GM19043 (cell line): ENCODE results near the gene CASP2.

Experiments
- ATAC-seq: cut with Tn5 transposase; IDR thresholded peaks from one replicate; pipeline ENCODE4 v1.9.1; 2021; ENCODE audit warnings: low read depth; ENCODE audit not compliant: unreplicated experiment

The CASP2 gene

DNA sequence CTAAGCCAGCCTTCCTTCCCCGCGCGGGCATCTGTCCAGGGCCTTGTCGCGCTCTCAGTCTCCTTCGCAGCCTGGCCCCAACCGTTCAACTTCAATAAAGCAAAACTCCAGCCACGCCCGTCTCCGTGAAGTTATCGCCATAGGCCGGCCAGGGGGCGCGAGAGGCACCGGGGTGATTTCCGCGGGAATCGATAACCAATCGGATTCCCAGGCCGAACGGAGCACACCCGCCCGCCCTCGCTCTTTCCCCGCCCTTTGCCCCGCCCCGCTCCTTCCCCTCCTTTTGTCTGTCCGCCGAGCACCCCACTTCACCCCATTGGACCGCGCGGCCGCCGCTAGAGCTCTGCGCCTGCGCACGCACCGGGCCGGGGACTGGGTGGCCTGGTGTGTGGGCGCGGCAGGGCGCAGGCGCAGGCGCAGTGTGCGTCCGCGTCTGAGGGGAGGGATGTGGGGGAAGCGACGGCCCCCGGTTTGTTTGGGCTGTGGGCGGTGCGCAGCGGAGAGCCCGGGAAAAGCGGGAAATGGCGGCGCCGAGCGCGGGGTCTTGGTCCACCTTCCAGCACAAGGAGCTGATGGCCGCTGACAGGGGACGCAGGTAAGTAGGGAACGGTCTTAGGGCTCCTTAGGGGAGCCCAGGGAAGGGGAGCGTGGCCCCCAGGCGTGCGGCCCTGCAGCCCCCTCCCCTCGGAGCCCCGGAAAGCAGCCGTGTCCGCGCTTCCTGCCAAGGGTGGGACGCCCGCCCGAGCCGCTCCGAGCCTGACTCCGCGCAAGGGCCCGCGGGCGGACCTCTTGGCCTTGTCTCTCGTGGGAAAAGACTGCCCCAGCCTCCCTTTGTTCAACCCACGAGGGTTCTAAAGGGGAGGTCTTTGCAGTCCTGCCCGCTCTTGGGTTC lies at the start of gene CASP2:
Gene CASP2, plus strand, starts transcription at position 417 of the 892 bp plus-strand sequence. Its CDS starts 105 bp downstream, at position 522.
- peak; percentile 87 for ATAC-seq

DNA sequence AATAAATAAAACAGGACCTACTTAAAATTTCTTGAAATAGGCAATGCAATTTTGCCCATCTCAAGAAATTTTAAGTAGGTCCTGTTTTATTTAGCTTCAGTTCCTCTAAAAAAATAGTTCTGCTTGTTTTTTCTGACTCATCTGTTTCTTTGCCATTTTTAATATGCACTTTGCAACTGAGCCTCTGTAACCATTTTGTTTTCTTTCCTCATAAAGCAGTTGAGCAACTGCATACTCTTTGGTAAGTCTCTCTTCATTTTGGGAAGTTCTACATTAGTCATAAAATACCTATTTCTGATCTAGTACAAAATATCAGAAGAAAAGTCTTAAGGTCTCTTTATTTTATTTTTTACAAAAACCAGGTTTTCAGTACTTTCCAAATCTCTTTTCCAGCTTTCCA lies 48.3 kb upstream of the CASP2 start:
- ATAC-seq = no peak

DNA sequence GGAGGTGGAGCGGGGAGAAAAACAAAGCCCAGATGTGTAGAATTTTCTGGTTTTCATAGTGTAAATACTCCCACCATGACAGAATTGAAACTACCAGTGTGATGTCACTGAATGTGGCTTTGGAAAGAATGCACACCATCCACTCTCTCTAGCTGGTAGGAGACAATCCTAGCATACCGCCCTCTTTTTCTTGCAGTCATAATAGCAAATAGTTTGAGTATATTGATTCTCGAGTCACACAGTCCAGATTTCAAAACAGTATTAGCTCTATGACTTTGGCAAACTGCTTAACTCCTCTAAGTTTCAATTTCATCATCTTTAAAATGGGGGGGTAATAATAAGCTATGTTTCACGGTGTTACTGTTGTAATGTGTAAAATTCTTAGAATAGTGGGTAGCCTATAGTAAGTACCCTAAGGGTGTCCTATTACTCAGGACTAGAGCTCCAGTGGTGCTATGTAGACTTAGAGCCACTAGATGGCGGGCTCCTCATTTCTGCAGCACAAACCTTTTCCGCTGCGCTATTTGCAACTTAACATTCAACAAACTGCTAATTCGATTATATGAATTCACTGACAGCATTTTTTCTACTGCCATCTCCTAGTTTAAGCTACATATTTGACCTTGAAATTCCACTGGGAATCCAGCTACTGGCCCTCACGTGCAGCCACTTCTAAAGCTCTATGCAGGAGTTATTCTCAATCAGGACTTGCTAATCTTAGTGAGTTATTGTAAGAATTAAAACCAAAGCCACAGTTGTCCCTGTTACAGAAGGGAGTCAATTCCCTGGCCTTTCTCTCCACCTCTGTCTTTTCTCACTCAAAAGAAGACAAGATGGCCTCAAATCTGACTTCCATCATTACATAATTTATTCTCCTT lies 47.6 kb upstream of the CASP2 start:
- peak; percentile 97 for ATAC-seq

DNA sequence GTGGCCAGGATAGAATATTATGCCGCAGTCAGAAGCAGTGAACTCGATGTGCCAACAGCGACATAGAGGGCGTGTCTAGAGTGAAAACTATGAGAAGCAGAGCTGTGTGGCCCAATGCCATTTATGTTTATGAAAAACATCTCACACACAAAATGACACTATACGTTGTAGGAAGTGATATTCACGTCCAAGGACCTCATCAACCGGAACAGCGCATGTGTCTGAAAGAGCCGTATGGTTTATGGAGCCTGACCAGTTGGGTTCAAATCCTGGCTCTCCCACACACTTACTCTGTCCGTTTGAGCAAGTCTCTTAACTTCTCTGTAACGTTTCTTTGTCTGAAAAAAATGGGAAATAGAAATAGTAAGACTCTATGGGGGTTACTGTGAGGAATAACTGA lies 45.8 kb upstream of the CASP2 start:
- ATAC-seq = no peak

DNA sequence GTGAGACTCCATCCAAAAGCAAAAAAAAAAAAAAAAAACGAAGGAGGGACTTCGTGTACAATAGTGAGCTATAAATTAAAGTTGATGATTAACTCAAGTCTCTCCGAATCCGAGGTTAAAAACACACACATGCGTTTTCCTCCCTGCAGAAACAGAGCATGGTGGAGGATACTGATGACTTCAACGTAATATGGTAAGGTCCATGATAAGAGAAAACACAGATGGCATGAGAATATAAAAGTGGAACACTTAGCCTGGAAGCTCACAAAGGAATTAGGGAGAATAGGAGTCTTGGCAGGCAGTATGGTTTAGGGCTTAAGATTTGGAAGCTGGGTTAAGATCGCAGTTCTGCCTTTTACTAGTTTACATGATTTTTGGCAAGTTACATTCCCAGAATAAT lies 45.0 kb upstream of the CASP2 start:
- no peak for ATAC-seq

DNA sequence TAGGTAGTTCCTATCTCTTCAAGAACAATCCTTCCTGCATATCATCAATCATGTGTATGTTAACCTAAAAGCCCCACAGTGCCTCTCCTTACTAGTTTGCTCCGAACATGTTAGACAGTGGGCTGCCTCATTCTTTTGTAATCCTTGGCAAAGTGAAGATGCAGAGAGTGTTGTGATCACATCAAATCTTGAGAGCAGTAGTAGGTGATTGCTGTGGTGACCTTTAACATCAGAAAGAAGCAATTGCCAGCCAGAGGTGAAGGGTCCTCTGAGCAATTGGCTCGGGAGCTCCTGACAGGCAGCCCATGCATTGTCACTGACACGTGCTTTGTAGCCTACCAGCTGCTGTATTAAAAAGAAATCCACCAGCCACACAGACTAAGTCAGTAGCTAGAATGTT lies 44.5 kb upstream of the CASP2 start:
- no peak for ATAC-seq

DNA sequence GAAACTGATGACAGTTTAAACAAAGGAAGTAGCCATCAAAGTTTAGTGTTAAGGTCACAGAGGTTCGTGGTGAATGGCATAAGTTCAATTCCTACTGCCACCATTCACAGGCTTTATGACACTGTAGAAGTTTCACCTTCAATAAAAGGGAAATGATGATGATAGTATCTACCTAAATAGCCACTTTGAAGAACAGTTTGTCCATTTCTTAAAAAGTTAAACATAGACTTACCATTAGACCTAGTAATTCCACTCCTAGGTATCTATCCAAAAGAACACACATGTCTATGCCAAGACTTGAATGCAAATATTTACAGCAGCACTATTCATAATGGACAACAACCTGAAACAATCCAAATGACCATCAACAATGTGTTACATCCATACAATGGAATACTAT lies 43.8 kb upstream of the CASP2 start:
- ATAC-seq = no peak

DNA sequence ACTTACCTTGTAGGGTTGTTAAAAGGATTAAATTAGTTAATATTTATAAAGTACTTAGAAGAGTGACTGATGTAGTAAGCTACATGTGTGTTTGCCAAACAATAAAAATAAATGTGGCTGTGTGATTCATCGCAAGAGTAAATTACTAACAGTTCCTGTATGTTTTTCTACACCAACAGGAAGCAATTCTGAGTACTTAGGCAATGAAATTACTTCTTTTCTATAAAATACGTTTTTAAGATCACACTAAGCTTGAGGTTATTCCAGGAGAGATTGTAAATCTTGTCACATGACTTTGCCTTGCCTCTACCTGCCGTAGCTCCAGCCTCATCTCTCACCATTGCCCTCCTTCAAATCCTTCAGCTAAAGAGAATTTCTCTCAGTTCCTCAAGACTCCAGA lies 43.0 kb upstream of the CASP2 start:
- no peak for ATAC-seq

DNA sequence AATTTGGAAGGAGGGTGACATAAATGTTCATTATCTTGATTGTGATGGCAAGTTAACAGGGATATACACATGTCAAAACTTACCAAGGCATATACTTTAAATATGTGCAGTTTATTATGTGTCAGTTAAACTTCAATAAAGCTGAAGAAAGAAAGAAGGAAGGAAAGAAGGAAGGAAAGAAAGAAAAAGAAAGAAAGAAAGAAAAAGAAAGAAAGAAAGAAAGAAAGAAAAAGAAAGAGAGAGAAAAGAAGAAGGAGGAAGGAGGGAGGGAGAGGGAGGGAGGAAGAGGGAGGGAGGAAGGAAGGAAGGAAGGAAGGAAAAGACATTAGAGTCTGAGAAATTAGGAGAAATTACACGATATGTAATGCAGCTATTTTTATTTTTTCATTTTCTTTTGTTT lies 40.8 kb upstream of the CASP2 start:
- ATAC-seq = no peak

DNA sequence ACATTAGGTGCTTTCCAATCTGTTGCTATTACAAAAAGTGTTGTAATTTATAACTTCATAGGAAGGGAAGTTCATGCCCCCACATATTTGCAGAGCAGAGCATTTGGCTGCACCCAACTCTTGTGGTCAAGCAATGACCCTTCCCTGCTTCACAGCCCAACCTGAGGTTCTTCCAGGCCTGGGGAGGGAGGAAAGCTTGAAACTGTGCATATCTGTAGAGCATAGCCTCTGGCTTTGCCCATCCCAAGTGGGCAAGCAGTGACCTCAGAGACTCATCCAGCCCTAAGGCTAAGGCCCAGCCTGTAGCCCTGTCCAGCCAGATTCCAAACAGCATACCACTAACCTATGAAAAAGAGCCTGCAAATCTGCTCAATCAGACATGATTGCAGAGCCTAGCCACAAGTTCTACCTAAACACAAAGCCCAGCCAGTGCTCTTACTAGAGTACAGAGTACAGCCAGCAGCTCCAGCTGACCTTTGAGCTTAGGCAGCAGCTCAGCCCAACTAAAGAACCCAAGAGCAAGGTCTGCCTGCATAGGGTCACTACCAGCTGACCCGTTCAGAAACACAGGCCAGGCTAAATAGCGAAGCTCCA lies 39.3 kb upstream of the CASP2 start:
- no peak for ATAC-seq

DNA sequence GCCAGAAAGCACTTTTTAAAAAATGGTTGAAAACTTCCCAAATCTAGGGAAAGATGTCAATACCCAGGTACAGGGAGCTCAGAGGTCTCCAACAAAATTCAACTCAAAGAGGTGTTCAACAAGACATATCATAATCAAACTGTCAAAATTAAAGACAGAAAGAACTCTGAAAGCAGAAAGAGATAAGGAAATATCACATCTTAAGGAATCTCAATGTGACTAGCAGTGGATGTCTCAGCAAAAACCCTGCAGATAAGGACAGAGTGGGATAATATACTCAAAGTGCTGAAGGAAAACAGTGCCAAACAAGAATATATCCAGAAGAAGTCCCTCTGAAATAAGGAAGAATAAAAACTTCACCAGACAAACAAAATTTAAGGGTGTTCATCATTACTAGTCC lies 38.0 kb upstream of the CASP2 start:
- ATAC-seq = no peak

DNA sequence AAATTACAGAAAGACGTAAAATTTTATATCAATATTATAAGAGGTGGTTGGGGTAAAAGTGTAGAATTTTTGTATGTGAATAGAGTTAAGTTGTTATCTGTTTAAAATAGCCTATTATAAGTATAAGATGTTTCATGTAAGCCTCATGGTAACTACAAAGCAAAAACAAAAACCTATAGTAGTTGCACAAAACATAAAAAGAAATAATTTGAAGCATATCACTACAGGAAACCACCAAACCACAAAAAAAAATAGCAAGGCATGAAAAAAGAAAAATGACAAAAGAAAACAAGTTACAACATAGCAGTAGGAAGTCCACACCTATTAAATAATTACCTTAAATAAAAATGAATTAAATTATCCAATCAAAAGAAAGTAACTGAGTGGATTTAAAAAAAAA lies 37.3 kb upstream of the CASP2 start:
- no peak for ATAC-seq

DNA sequence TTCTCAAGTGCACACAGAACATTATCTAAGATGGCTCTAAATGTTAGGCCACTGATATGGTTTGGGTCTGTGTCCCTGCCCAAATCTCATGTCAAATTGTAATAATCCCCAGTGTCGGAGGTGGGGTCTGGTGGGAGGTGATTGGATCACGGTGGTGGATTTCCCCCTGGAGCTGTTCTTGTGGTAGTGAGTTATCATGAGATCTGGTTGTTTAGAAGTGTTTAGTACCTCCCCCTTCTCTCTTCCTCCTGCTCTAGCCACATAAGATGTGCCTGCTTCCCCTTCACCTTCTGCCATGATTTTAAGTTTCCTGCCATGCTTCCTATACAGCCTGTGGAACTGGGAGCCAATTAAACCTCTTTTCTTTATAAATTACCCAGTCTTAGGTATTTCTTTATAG lies 36.1 kb upstream of the CASP2 start:
- no peak for ATAC-seq

DNA sequence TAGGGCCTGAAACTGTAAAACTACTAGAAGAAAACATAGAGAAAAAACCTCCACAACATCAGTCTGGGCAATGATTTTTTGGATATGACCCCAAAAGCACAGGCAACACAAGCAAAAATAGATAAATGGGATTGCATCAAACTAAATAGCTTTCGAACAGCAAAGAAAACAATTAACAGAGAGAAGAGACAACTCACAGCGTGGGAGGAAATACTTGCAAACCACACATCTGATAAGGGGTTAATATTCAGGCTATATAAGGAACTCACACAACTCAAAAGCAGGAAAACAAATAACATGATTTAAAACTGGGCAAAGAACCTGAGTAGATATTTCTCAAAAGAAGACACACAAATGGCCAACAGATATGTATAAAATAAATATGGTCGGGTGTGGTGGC lies 32.6 kb upstream of the CASP2 start:
- no peak for ATAC-seq

DNA sequence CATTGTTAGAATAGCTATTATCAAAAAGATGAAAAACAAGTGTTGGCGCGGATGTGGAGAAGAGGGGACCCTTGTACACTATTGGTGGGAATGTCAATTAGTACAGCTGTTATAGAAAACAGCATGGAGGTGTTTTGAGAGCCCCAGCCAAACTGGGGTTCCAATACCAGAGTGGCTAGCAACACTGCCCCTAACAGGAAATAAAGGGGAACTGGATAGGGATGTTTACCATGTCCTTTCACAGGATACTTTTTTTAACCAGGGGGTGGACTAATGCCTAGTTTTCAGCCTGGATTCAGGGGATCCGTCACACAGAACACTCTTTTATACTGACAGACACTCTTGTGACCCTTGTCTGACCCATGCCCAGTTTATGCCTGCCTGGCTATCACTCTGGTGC lies 31.8 kb upstream of the CASP2 start:
- no peak for ATAC-seq

DNA sequence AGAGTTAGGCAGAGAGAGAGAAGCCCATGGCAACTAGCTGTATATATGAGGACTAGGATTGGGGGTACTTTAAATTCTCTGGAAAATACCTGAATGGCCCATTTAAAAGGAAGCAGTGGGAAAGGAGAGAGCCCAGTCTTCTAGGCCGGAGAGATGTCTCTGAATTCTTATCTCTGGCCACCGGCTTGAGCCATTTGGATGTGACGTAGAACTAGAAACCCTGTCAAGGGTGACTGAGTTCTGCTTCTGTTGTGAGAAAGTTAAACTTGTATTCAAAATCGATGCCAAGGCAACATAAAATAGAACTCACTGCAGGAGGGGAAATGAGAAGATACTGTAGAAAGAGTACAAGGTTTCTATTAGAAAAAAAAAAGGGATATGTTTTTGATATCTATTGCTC lies 31.2 kb upstream of the CASP2 start:
- ATAC-seq = peak; percentile 77

DNA sequence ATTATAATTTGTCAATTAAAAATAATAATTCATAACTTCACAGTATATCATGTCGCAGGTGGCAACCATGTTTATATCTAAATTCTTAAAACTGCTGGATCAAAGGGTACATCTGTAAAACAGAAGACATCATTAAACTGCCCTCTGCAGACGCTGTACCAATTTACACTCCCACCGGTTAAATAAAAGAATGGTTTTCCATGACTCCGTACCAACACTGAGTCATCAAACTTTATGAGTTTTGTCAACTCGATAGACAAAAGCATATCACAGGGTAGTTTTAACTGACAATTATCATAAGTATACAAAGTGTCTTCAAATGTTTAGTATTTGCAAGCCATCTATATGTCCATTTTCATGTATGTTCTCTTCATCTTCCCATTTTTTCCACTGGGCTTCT lies 30.6 kb upstream of the CASP2 start:
- no peak for ATAC-seq

DNA sequence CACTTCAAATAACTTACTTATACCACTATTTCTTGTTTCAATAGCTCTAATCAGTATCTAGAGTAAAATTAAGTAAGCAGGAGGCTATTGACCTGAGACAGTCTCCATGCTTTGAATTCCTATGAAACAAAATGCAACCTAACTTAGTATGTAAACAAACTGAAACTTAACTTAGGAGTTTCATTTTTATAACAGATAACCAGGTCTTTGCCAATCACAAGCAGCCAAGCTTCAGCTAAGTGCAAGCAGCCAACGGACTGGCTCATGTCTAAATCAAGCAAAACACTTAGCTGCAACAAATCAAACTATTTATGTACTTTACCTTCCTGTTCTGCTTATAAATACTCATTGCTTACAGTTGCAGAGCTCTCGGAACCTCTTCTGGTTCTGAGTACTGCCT lies 29.3 kb upstream of the CASP2 start:
- peak; percentile 22 for ATAC-seq

DNA sequence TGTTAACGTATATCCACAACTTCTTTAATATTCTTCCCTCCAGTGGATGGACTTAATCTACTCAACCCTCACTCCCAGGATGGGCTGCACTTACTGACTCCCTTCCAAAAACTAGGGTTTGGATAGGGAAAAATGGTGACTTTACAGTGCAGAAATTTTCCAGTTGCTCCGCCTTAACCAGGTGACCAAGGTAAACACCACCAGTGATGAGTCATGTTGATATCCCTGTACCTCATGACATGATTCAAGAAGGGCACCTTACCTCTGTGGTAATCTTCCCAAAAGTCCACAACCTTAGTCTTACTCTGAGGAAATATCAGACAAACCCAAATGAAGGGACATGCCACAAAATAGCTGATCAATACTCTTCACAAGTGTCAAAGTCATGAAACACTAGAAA lies 28.4 kb upstream of the CASP2 start:
- ATAC-seq = no peak

DNA sequence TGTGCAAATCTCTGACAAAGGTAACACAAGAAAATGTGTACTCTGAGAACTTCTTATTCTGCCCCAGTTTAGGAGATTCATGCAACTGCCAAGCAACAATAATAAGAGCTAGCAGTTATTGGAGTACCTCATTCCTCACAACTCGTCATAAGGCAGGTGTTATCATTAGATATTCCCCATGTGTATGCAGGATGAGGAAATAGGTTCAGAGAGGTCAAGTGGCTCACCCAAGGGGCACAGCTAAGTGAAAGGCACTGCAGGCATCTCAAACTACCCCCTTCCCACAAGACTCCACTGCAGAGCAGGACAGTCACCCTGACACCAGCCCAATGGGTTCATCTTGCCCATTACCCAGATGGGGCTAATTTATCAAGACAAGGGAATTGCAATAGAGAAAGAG lies 26.2 kb upstream of the CASP2 start:
- no peak for ATAC-seq
